Immature natural killer cell (primary cell): ENCODE results near the gene ZNF800. TPM values are rescaled to one million over a fixed set of nuclear protein-coding genes. Genes with fewer than 3 reads are reported as not detected.
"Not testable (repeated sequence)": the region's sequence is repeated elsewhere in the genome, so short reads cannot be mapped to it uniquely, and the experiment has no call there.

Experiments
- DNase-seq, 3 donors: peaks; one replicate each; pipeline ENCODE4 v3.0.0; 2022; ENCODE audit warnings: mixed read lengths in 1 of 3
- H3K27ac Mint-ChIP-seq, 6 donors: one replicate each; pipeline ENCODE4 v1.8.0; 2020; ENCODE audit warnings: mixed read lengths in 6 of 6, mild to moderate bottlenecking in 5 of 6, inconsistent platforms in 4 of 6, moderate library complexity in 3 of 6
- H3K27me3 Mint-ChIP-seq, 3 donors: one replicate each; pipeline ENCODE4 v1.8.0; 2020 to 2021; ENCODE audit warnings: low read depth in 3 of 3, mild to moderate bottlenecking in 3 of 3, mixed read lengths in 3 of 3, moderate library complexity in 3 of 3, inconsistent platforms in 1 of 3
- H3K36me3 Mint-ChIP-seq, 3 donors: one replicate each; pipeline ENCODE4 v1.8.0; 2020; ENCODE audit warnings: mixed read lengths in 3 of 3, inconsistent platforms in 2 of 3, mild to moderate bottlenecking in 2 of 3
- H3K4me1 Mint-ChIP-seq, 2 donors: one replicate each; pipeline ENCODE4 v1.8.0; 2020; ENCODE audit warnings: inconsistent platforms in 2 of 2, mild to moderate bottlenecking in 2 of 2, mixed read lengths in 2 of 2, moderate library complexity in 1 of 2
- H3K4me3 Mint-ChIP-seq, 5 donors: one replicate each; pipeline ENCODE4 v1.8.0; 2020; ENCODE audit warnings: mild to moderate bottlenecking in 5 of 5, mixed read lengths in 5 of 5, inconsistent platforms in 3 of 5, moderate library complexity in 3 of 5
- H3K9me3 Mint-ChIP-seq, 6 donors: one replicate each; pipeline ENCODE4 v1.8.0; 2020; ENCODE audit warnings: mild to moderate bottlenecking in 6 of 6, mixed read lengths in 6 of 6, inconsistent platforms in 4 of 6, moderate library complexity in 3 of 6
- polyA plus RNA-seq, 3 donors: library from polyadenylated mRNA; unstranded; fragments of 300-500 nt; fragmentation: Illumina TruSeq; gene quantifications; one replicate each; pipeline ENCODE4 v1.2.3, GENCODE V29; 2021

The ZNF800 gene
- polyA plus RNA-seq = 10 to 100 TPM; 32.6 to 67.8 (median 33.4) TPM

- H3K9me3 Mint-ChIP-seq = no peaks in the 10 kb centered on the region
Observed at GRCh38 chr7:127392566-127393367, at the start of gene ZNF800. Gene ZNF800, minus strand, starts transcription at chr7:127392708. Its CDS starts 1,151 bp downstream, at chr7:127391557.

GRCh38 chr7:127440206-127440605, 47.7 kb upstream of the ZNF800 start:
- Mint-ChIP-seq H3K4me1 (no peaks in the 10 kb centered on the region), H3K9me3 (peaks cover 0 to 1% (median 0%) of the 10 kb centered on the region in 6 donors), H3K27ac (peak overlapping the region in 1 of 6 donors; percentile 36), H3K4me3 (no peak overlapping the region), H3K36me3 (no peaks in the 10 kb centered on the region), H3K27me3 (peaks cover 0 to 11% (median 0%) of the 10 kb centered on the region in 3 donors)
- no peak for DNase-seq

More at GRCh38 chr7:127392566-127393367, at the start of gene ZNF800:
- peak; percentile 91 to 93 (median 92) for DNase-seq
- Mint-ChIP-seq H3K4me1 (peaks cover 54 to 60% of the 10 kb centered on the region in 2 donors), H3K27ac (peak within 1 kb of the TSS; percentile 95 to 100 (median 99)), H3K36me3 (peaks cover 7 to 26% (median 15%) of the 10 kb centered on the region in 3 donors), H3K4me3 (peak within 1 kb of the TSS; percentile 95 to 100 (median 98)), H3K27me3 (peaks cover 11 to 20% (median 18%) of the 10 kb centered on the region in 3 donors)

- H3K9me3 Mint-ChIP-seq = peaks cover 0 to 1% (median 0%) of the 10 kb centered on the region in 6 donors
- no peak for DNase-seq
- no peak overlapping the region for H3K27ac Mint-ChIP-seq
- no peaks in the 10 kb centered on the region for H3K4me1 Mint-ChIP-seq
- no peaks in the 10 kb centered on the region for H3K36me3 Mint-ChIP-seq
- H3K4me3 Mint-ChIP-seq = no peak overlapping the region
- peaks cover 0 to 9% (median 0%) of the 10 kb centered on the region in 3 donors for H3K27me3 Mint-ChIP-seq
Observed at GRCh38 chr7:127438836-127439235, 46.3 kb upstream of the ZNF800 start.

- DNase-seq = no peak
- H3K36me3 Mint-ChIP-seq = no peaks in the 10 kb centered on the region
- no peaks in the 10 kb centered on the region for H3K9me3 Mint-ChIP-seq
- H3K4me1 Mint-ChIP-seq = no peaks in the 10 kb centered on the region
- no peak overlapping the region for H3K4me3 Mint-ChIP-seq
- H3K27me3 Mint-ChIP-seq = peaks cover 0 to 7% (median 0%) of the 10 kb centered on the region in 3 donors
- no peak overlapping the region for H3K27ac Mint-ChIP-seq
Observed at GRCh38 chr7:127437837-127438236, 45.3 kb upstream of the ZNF800 start.

- H3K4me1 Mint-ChIP-seq = no peaks in the 10 kb centered on the region
- peaks cover 0 to under 1% (median 0%) of the 10 kb centered on the region in 3 donors for H3K27me3 Mint-ChIP-seq
- no peak for DNase-seq
- no peak overlapping the region for H3K4me3 Mint-ChIP-seq
- no peaks in the 10 kb centered on the region for H3K9me3 Mint-ChIP-seq
- H3K36me3 Mint-ChIP-seq = no peaks in the 10 kb centered on the region
- no peak overlapping the region for H3K27ac Mint-ChIP-seq
Observed at GRCh38 chr7:127437241-127437640, 44.7 kb upstream of the ZNF800 start.

- H3K27ac Mint-ChIP-seq, H3K9me3 Mint-ChIP-seq: not testable (repeated sequence)
Observed at GRCh38 chr7:127429281-127429680, 36.8 kb upstream of the ZNF800 start.

GRCh38 chr7:127419196-127419595, 26.7 kb upstream of the ZNF800 start:
- Mint-ChIP-seq H3K27ac (no peak overlapping the region), H3K36me3 (peaks cover 0 to 9% (median 0%) of the 10 kb centered on the region in 3 donors), H3K4me1 (peaks cover 37 to 40% of the 10 kb centered on the region in 2 donors), H3K9me3 (no peaks in the 10 kb centered on the region), H3K4me3 (no peak overlapping the region), H3K27me3 (peaks cover 0 to 6% (median 5%) of the 10 kb centered on the region in 3 donors)
- DNase-seq = no peak

More at GRCh38 chr7:127429281-127429680, 36.8 kb upstream of the ZNF800 start:
- H3K4me3 Mint-ChIP-seq, DNase-seq, H3K4me1 Mint-ChIP-seq, H3K36me3 Mint-ChIP-seq: not testable (repeated sequence)
- peaks cover 0 to 17% (median 1%) of the 10 kb centered on the region in 3 donors for H3K27me3 Mint-ChIP-seq

GRCh38 chr7:127418459-127418858, 26.0 kb upstream of the ZNF800 start:
- no peak for DNase-seq
- Mint-ChIP-seq H3K36me3 (peaks cover 0 to 4% (median 3%) of the 10 kb centered on the region in 3 donors), H3K4me1 (peaks cover 44 to 47% of the 10 kb centered on the region in 2 donors)

GRCh38 chr7:127417346-127417745, 24.8 kb upstream of the ZNF800 start:
- peaks cover 0 to 4% (median 0%) of the 10 kb centered on the region in 3 donors for H3K27me3 Mint-ChIP-seq
- peak in 2 of 3 donors; percentile 26 to 27 for DNase-seq
- peak overlapping the region; percentile 39 to 88 (median 78) for H3K27ac Mint-ChIP-seq
- H3K36me3 Mint-ChIP-seq = peaks cover 0 to 4% (median 3%) of the 10 kb centered on the region in 3 donors
- H3K4me1 Mint-ChIP-seq = peaks cover 52 to 58% of the 10 kb centered on the region in 2 donors
- peak overlapping the region in 4 of 5 donors; percentile 53 to 83 (median 70) for H3K4me3 Mint-ChIP-seq
- no peaks in the 10 kb centered on the region for H3K9me3 Mint-ChIP-seq

More at GRCh38 chr7:127418459-127418858, 26.0 kb upstream of the ZNF800 start:
- peak overlapping the region in 3 of 5 donors; percentile 11 to 42 (median 40) for H3K4me3 Mint-ChIP-seq
- H3K27me3 Mint-ChIP-seq = peaks cover 0 to 6% (median 0%) of the 10 kb centered on the region in 3 donors
- peak overlapping the region; percentile 5 to 70 (median 41) for H3K27ac Mint-ChIP-seq
- H3K9me3 Mint-ChIP-seq = no peaks in the 10 kb centered on the region

GRCh38 chr7:127415060-127415742, 22.7 kb upstream of the ZNF800 start:
- peaks cover 0 to 6% (median 0%) of the 10 kb centered on the region in 3 donors for H3K27me3 Mint-ChIP-seq
- no peak for DNase-seq
- H3K4me1 Mint-ChIP-seq = peaks cover 54 to 60% of the 10 kb centered on the region in 2 donors
- peaks cover 0 to 4% (median 3%) of the 10 kb centered on the region in 3 donors for H3K36me3 Mint-ChIP-seq
- peak overlapping the region; percentile 87 to 95 (median 91) for H3K27ac Mint-ChIP-seq
- peak overlapping the region in 1 of 5 donors; percentile 80 for H3K4me3 Mint-ChIP-seq
- H3K9me3 Mint-ChIP-seq = no peaks in the 10 kb centered on the region

- Mint-ChIP-seq H3K4me1 (peaks cover 54 to 60% of the 10 kb centered on the region in 2 donors), H3K9me3 (no peaks in the 10 kb centered on the region), H3K27ac (peak overlapping the region; percentile 87 to 95 (median 91)), H3K4me3 (peak overlapping the region; percentile 68 to 80 (median 74)), H3K36me3 (peaks cover 0 to 4% (median 3%) of the 10 kb centered on the region in 3 donors), H3K27me3 (peaks cover 0 to 6% (median 0%) of the 10 kb centered on the region in 3 donors)
- peak; percentile 67 to 72 (median 68) for DNase-seq
Observed at GRCh38 chr7:127413962-127414361, 21.5 kb upstream of the ZNF800 start.

- Mint-ChIP-seq H3K27me3 (peaks cover 0 to 2% (median 0%) of the 10 kb centered on the region in 3 donors), H3K9me3 (no peaks in the 10 kb centered on the region), H3K4me1 (peaks cover 50 to 56% of the 10 kb centered on the region in 2 donors), H3K27ac (peak overlapping the region; percentile 87 to 95 (median 91)), H3K36me3 (peaks cover 0 to 3% (median 0%) of the 10 kb centered on the region in 3 donors), H3K4me3 (peak overlapping the region; percentile 68 to 80 (median 74))
- no peak for DNase-seq
Observed at GRCh38 chr7:127413326-127413725, 20.8 kb upstream of the ZNF800 start.

- Mint-ChIP-seq H3K27me3 (peaks cover 0 to 2% (median under 1%) of the 10 kb centered on the region in 3 donors), H3K36me3 (peaks cover 0 to 3% (median 0%) of the 10 kb centered on the region in 3 donors), H3K9me3 (no peaks in the 10 kb centered on the region), H3K4me1 (peaks cover 32 to 36% of the 10 kb centered on the region in 2 donors), H3K27ac (no peak overlapping the region), H3K4me3 (no peak overlapping the region)
- DNase-seq = no peak
Observed at GRCh38 chr7:127411176-127411575, 18.7 kb upstream of the ZNF800 start.
